ENCODE data around the gene IFT88. TPM values are rescaled to one million over a fixed set of nuclear protein-coding genes. Genes with fewer than 3 reads are reported as not detected.

The IFT88 gene
- total RNA-seq, 2 experiments from 2014 or later: 9.0 to 9.5 TPM

DNA sequence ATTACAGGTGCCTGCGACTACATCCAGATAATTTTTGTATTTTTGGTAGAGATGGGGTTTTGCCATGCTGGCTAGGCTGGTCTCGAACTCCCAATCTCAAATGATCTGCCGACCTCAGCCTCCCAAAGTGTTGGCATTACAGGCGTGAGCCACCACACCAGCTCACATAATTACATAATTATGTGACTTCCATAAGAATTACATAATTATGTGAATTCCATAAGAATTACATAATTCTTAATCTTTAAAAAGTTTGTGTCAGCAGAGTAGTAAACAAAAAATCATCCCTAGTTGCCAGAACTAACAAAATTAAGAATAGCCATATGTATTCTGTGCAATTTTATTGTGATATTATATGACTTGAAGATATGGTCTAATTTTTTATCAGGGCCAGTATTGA lies 25.6 kb downstream of the IFT88 start:
- ATAC-seq (ENCODE audit: poor library complexity) (no peak), DNase-seq (no peak)
- CTCF ChIA-PET: no interaction called here
- Histone ChIP-seq H3K27ac (ENCODE audit: low read depth in 1 of 2, low read length in 2 of 2) (no peak overlapping the region), H3K36me3 (ENCODE audit: insufficient read depth, low read length) (peaks cover 2% of the 10 kb centered on the region), H3K9me3 (ENCODE audit: control insufficient read depth in 1 of 2, insufficient read depth in 1 of 2, low read length in 2 of 2) (no peaks in the 10 kb centered on the region), H3K27me3 (ENCODE audit: control insufficient read depth in 1 of 2, insufficient read depth in 2 of 2, low read length in 2 of 2) (no peaks in the 10 kb centered on the region), H3K4me1 (ENCODE audit: insufficient read depth, low read length) (no peaks in the 10 kb centered on the region), H3K4me3 (ENCODE audit: low read length) (no peak overlapping the region)
- Mint-ChIP-seq H3K4me1 (ENCODE audit: low read depth) (no peaks in the 10 kb centered on the region), H3K9me3 (no peaks in the 10 kb centered on the region), H3K27ac (no peak overlapping the region), H3K36me3 (ENCODE audit: low read depth) (peaks cover 29% of the 10 kb centered on the region), H3K4me3 (no peak overlapping the region), H3K27me3 (no peaks in the 10 kb centered on the region)
- TF ChIP-seq, protein P1, sequence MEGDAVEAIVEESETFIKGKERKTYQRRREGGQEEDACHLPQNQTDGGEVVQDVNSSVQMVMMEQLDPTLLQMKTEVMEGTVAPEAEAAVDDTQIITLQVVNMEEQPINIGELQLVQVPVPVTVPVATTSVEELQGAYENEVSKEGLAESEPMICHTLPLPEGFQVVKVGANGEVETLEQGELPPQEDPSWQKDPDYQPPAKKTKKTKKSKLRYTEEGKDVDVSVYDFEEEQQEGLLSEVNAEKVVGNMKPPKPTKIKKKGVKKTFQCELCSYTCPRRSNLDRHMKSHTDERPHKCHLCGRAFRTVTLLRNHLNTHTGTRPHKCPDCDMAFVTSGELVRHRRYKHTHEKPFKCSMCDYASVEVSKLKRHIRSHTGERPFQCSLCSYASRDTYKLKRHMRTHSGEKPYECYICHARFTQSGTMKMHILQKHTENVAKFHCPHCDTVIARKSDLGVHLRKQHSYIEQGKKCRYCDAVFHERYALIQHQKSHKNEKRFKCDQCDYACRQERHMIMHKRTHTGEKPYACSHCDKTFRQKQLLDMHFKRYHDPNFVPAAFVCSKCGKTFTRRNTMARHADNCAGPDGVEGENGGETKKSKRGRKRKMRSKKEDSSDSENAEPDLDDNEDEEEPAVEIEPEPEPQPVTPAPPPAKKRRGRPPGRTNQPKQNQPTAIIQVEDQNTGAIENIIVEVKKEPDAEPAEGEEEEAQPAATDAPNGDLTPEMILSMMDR (IDR thresholded peaks at IDR 0.05): no peak
- POLR2A ChIA-PET: no interaction called here
- intact Hi-C loops (cut with DNase I, micrococcal nuclease): no loop called here

DNA sequence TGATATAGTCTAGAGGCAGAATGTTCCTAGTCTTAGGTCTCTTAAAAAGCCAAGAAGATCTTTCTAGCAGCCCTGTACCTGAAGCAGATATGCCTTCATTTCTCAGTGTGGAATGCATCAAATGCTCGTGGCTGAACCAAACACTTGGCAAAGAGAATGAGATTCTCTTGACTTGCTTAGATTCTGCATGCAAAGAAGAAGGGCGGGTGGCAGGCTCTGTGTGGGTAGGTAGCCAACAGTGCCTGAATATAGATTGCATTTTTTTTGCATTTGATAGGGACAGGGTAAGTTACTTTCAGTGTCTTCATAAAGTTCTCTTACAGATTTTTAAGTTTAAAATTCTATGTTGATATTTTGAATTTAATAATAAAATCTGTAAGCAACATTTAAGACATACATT lies 27.3 kb downstream of the IFT88 start:
- intact Hi-C loops (cut with DNase I, micrococcal nuclease): no loop called here
- Histone ChIP-seq H3K27ac (ENCODE audit: low read depth in 1 of 2, low read length in 2 of 2) (no peak overlapping the region), H3K9me3 (ENCODE audit: control insufficient read depth in 1 of 2, insufficient read depth in 1 of 2, low read length in 2 of 2) (no peaks in the 10 kb centered on the region), H3K36me3 (ENCODE audit: insufficient read depth, low read length) (peaks cover 2% of the 10 kb centered on the region), H3K27me3 (ENCODE audit: control insufficient read depth in 1 of 2, insufficient read depth in 2 of 2, low read length in 2 of 2) (no peaks in the 10 kb centered on the region), H3K4me3 (ENCODE audit: low read length) (no peak overlapping the region), H3K4me1 (ENCODE audit: insufficient read depth, low read length) (no peaks in the 10 kb centered on the region)
- Mint-ChIP-seq H3K27me3 (no peaks in the 10 kb centered on the region), H3K9me3 (no peaks in the 10 kb centered on the region), H3K27ac (no peak overlapping the region), H3K4me1 (ENCODE audit: low read depth) (no peaks in the 10 kb centered on the region), H3K36me3 (ENCODE audit: low read depth) (peaks cover 38% of the 10 kb centered on the region), H3K4me3 (no peak overlapping the region)
- POLR2A ChIA-PET: no interaction called here
- ATAC-seq (ENCODE audit: poor library complexity) (no peak), DNase-seq (no peak)
- TF ChIP-seq, protein P1 (IDR thresholded peaks at IDR 0.05): no peak
- CTCF ChIA-PET: no interaction called here

GRCh38 chr13:20607015-20607414 lies 40.1 kb downstream of the IFT88 start:
- no peaks in the 10 kb centered on the region for H3K4me1 Mint-ChIP-seq (ENCODE audit: low read depth)
- no peaks in the 10 kb centered on the region for H3K9me3 Mint-ChIP-seq
- H3K36me3 Mint-ChIP-seq (ENCODE audit: low read depth): peaks cover 35% of the 10 kb centered on the region

More at GRCh38 chr13:20607015-20607414, 40.1 kb downstream of the IFT88 start:
- no peaks in the 10 kb centered on the region for H3K9me3 ChIP-seq (ENCODE audit: control insufficient read depth in 1 of 2, insufficient read depth in 1 of 2, low read length in 2 of 2)
- H3K4me1 ChIP-seq (ENCODE audit: insufficient read depth, low read length): no peaks in the 10 kb centered on the region
- no peak for ATAC-seq (ENCODE audit: poor library complexity)
- no peaks in the 10 kb centered on the region for H3K27me3 ChIP-seq (ENCODE audit: control insufficient read depth in 1 of 2, insufficient read depth in 2 of 2, low read length in 2 of 2)
- no peaks in the 10 kb centered on the region for H3K27me3 Mint-ChIP-seq
- H3K4me3 Mint-ChIP-seq: no peak overlapping the region
- no peak for DNase-seq
- no peak overlapping the region for H3K27ac ChIP-seq (ENCODE audit: low read depth in 1 of 2, low read length in 2 of 2)
- TF ChIP-seq, protein P1 (IDR thresholded peaks at IDR 0.05): no peak
- H3K4me3 ChIP-seq (ENCODE audit: low read length): no peak overlapping the region
- no peak overlapping the region for H3K27ac Mint-ChIP-seq
- POLR2A ChIA-PET: no interaction called here
- H3K36me3 ChIP-seq (ENCODE audit: insufficient read depth, low read length): peaks cover 10% of the 10 kb centered on the region
- intact Hi-C loops (cut with DNase I, micrococcal nuclease): no loop called here
- CTCF ChIA-PET: no interaction called here

All from CD4-positive, alpha-beta T cell (primary cell).